ENCODE data around the gene DLGAP1. TPM values are rescaled to one million over a fixed set of nuclear protein-coding genes. Genes with fewer than 3 reads are reported as not detected.

Gene DLGAP1
- total and polyA plus RNA-seq, 2 of the 13 experiments (the other 11 are each of a cell fraction or from before 2014, with no cell fraction given), result 0.01 TPM; not detected in 1

DNA sequence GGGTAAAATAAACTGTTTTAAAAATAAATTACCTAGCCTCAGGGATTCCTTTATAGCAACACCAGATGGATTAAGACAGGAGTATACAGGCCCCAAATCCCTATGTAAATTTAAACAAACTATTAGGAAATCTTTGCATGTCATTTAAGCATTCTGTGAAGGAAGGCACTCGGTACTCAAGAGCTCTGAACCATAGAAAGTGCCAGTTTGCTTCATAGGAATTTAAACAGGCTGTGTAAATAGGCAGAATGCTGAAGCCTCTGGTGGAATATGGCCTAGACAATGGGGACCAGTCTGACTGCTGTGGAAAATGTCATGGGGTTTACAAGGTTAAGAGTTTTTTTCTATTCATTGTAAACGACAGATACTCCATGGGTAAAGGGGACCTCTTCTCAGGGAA is 377.4 kb downstream of the DLGAP1 start:
- Histone ChIP-seq H2AFZ (ENCODE audit: low read length) (no peak overlapping the region), H3K4me3 (replicated peaks in 1 of 3; ENCODE audit: insufficient read depth in 1 of 3, low read depth in 2 of 3, low read length in 3 of 3) (no peak overlapping the region), H3K27ac (ENCODE audit: extremely low read length, insufficient read depth, low read length) (no peak overlapping the region), H3K9me3 (ENCODE audit: low read length) (no peaks in the 10 kb centered on the region), H3K4me2 (ENCODE audit: low read depth, low read length) (no peak overlapping the region), H3K4me1 (ENCODE audit: insufficient read depth, low read length) (no peaks in the 10 kb centered on the region), H3K27me3 (ENCODE audit: control insufficient read depth in 1 of 2, insufficient read depth in 2 of 2, low read length in 2 of 2) (no peaks in the 10 kb centered on the region), H3K9ac (ENCODE audit: insufficient read depth, low read depth, low read length) (no peak overlapping the region), H3K79me2 (ENCODE audit: insufficient read depth, low read length) (no peaks in the 10 kb centered on the region), H4K20me1 (ENCODE audit: insufficient read depth, low read length) (no peaks in the 10 kb centered on the region), H3K36me3 (replicated peaks in 1 of 2; ENCODE audit: control insufficient read depth in 1 of 2, insufficient read depth in 2 of 2, low read length in 2 of 2) (no peaks in the 10 kb centered on the region)
- no TSS peak for BruUV-seq (replicated peaks)
- intact Hi-C loops (cut with micrococcal nuclease; ENCODE audit: unreplicated experiment) (no loop called here), in situ Hi-C loops (cut with HindIII; ENCODE audit: extremely low pct_ligation_motif_present, low pct_unique_long_range_greater_than_20kb) (no loop called here)
- 0% methylated on average over 2 of the region's 2 CpGs for WGBS (ENCODE audit: low lambda C conversion rate)
- ChIA-PET CTCF (ENCODE audit: low intra/inter-chr PET ratio, low total read pairs) (no interaction called here), POLR2A (no interaction called here)
- no peak for FAIRE-seq
- DNase-seq (ENCODE audit: low spot score), result no peak
- ATAC-seq, result no peak
- TF ChIP-seq FOXM1 (CRISPR knock-in tag; IDR thresholded peaks at IDR 0.05), result no peak
- no peak for TF ChIP-seq ZNF552 (CRISPR knock-in tag; IDR thresholded peaks at IDR 0.05; ENCODE audit: borderline replicate concordance)
- TF ChIP-seq, protein P1, sequence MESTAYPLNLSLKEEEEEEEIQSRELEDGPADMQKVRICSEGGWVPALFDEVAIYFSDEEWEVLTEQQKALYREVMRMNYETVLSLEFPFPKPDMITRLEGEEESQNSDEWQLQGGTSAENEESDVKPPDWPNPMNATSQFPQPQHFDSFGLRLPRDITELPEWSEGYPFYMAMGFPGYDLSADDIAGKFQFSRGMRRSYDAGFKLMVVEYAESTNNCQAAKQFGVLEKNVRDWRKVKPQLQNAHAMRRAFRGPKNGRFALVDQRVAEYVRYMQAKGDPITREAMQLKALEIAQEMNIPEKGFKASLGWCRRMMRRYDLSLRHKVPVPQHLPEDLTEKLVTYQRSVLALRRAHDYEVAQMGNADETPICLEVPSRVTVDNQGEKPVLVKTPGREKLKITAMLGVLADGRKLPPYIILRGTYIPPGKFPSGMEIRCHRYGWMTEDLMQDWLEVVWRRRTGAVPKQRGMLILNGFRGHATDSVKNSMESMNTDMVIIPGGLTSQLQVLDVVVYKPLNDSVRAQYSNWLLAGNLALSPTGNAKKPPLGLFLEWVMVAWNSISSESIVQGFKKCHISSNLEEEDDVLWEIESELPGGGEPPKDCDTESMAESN (CRISPR knock-in tag; conservative IDR thresholded peaks at IDR 0.05), result no peak
- no peak for TF ChIP-seq SETDB1 (CRISPR knock-in tag; IDR thresholded peaks at IDR 0.05; ENCODE audit: borderline replicate concordance)
- no peak for TF ChIP-seq ZBTB21 (CRISPR knock-in tag; IDR thresholded peaks at IDR 0.05)
- no peak for TF ChIP-seq CC2D1A (CRISPR knock-in tag; IDR thresholded peaks at IDR 0.05)
- no peak for TF ChIP-seq ZNF547 (CRISPR knock-in tag; IDR thresholded peaks at IDR 0.05)
- no peak for TF ChIP-seq ZNF839 (CRISPR knock-in tag; IDR thresholded peaks at IDR 0.05; ENCODE audit: borderline replicate concordance)
- TF ChIP-seq ZNF33B (CRISPR knock-in tag; IDR thresholded peaks at IDR 0.05), result no peak
- no peak for TF ChIP-seq KLF6 (CRISPR knock-in tag; IDR thresholded peaks at IDR 0.05)
- no peak for TF ChIP-seq SALL2 (CRISPR knock-in tag; IDR thresholded peaks at IDR 0.05)

Measured in HepG2 (cell line).